ENCODE measurements around the gene CEP112.

DNA sequence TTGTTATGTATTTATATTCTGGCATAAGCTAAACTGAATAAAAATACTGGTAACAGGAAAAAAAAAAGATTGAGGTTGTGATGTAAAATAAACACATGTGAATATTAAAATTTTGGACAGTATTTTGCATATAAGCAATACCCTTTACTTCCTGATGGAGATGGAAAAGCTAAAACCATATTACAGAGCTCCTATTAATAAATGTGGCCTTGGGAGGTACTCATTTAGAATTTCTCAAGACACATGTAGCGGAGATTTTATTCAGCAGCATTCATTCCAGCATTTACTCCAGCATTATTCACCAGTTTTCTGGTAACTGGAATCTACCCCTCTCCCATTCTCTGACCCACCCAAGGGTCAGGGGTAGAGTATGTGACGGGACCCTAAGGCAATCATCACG, 536.2 kb downstream of the CEP112 start:
- no peak for TF ChIP-seq GATA3 (IDR thresholded peaks at IDR 0.05; ENCODE audit: low read depth, low read length)
- no peak for TF ChIP-seq GATA2 (IDR thresholded peaks at IDR 0.05; ENCODE audit: low read depth, low read length)
